Effector CD4-positive, alpha-beta T cell (primary cell): Measurements from ENCODE around the gene LRRC37A.
A peak's percentile ranks its signal among the peaks of the same experiment; 100 is the strongest.
"Not testable (repeated sequence)": the region's sequence is repeated elsewhere in the genome, so short reads cannot be mapped to it uniquely, and the experiment has no call there.

ENCODE experiments used
- DNase-seq: peaks from one replicate; pipeline ENCODE4 v3.0.0-alpha.2; 2020
- total RNA-seq: gene quantifications from one replicate; lab custom pipeline; 2026; lab: John Stamatoyannopoulos, UW

The LRRC37A gene
- total RNA-seq, result 5.4 reads per million, percentile 21 among the genes with 10 or more reads in this experiment

DNA sequence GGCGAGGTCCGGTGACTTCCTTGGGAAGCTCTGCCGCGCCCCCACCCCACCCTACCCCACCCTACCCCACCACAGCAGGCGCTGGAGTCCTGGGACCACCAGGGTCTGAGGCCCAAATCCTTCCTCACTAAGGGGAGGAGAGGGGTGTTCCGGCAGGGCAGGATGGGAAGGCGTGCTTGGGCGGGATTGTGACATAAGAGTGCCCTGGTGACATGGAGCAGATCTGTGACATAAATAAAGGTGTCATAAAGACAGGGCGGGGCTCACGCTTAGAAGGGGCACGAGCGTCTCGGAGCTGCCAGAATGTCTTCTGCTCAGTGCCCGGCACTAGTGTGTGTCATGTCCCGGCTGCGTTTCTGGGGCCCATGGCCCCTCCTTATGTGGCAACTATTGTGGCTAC is at the start of gene LRRC37A:
Gene LRRC37A (plus strand): TSS at position 301 of the 400 bp plus-strand sequence. CDS start 3 bp downstream, at position 304.
- DNase-seq, result not testable (repeated sequence)

DNA sequence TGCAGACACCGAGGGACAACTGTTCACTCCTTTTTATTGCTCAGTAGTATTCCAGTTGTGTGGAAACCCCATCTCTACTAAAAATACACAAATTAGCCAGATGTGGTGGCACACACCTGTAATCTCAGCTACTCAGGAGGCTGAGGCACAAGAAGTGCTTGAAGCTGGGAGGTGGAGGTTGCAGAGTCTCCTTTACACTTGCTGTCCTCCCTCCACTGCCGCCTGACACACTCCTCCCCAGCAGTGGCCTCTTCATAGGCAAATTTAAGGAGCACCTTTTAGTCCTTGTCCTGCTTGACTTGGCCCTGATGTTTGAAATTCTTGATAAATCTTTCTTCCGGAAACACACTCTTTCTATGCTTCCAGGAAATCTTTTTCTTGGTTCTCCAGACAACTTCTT is 45.8 kb upstream of the LRRC37A start:
- DNase-seq, result not testable (repeated sequence)

GRCh38 chr17:46252804-46253203 is 42.1 kb upstream of the LRRC37A start:
- DNase-seq, result not testable (repeated sequence)

DNA sequence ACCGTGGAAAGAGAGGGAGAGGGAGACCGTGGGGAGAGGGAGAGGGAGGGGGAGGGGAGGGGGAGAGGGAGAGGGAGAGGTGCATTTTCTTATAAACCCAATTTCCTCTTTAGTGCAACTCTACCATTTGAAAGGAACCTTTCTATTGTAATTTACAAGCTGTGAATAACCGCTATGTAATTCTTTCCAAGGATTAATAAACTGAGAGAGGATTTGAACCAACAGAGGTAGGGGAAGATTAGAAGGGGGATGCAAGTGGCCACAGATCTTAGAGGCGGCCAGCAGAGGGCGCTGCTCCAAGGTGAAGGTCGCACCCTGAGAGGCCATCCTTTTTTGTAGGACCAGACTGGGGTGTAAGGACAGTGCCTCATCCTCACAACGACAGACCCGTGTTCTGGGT is 41.2 kb upstream of the LRRC37A start:
- peak; percentile 70 for DNase-seq

GRCh38 chr17:46254215-46254614 is 40.7 kb upstream of the LRRC37A start:
- DNase-seq, result not testable (repeated sequence)

- not testable (repeated sequence) for DNase-seq
These were observed 38.6 kb upstream of the LRRC37A start for GRCh38 chr17:46256369-46256768.

DNA sequence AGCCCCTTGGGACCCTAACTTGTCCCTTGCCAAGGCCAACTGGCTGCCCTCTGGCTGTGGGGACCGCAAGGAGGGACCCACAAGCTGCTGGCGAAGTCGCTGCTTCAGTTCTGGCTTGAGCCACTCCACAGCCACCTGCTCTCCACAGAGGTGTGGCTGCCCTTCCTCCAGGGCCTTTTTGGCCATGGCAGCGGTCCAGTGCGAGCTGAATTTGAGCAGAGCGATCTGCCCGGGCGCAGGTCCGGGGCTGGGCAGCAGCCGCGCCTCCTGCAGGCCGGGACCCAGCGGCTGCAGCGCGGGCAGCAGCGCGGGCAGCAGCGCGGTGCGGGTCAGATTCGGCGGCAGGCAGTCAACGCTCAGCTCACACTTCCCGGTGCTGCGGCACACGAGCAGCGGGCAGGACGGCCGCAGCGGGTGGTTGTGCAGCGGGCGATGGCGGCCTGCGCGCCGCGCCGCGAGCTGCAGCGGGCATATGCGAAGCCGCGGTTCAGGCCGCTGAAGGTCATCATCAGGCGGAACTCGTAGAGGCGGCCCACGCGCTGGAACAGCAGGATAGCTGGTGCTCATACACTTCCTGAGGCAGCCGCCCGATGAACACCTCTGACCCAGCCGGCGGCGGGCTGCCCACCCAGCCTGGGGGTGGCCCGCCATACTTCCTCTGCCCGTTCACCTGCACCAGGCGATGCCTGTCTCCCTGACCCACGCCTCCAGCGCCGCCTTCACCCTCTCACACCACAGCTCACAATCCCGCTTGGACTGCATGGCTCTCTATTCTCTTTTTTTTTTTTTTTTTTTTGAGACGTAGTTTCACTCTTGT is 34.9 kb upstream of the LRRC37A start:
- DNase-seq, result not testable (repeated sequence)

GRCh38 chr17:46262271-46262670 is 32.7 kb upstream of the LRRC37A start:
- no peak for DNase-seq

GRCh38 chr17:46264456-46265198 is 30.3 kb upstream of the LRRC37A start:
- peak; percentile 19 for DNase-seq

DNA sequence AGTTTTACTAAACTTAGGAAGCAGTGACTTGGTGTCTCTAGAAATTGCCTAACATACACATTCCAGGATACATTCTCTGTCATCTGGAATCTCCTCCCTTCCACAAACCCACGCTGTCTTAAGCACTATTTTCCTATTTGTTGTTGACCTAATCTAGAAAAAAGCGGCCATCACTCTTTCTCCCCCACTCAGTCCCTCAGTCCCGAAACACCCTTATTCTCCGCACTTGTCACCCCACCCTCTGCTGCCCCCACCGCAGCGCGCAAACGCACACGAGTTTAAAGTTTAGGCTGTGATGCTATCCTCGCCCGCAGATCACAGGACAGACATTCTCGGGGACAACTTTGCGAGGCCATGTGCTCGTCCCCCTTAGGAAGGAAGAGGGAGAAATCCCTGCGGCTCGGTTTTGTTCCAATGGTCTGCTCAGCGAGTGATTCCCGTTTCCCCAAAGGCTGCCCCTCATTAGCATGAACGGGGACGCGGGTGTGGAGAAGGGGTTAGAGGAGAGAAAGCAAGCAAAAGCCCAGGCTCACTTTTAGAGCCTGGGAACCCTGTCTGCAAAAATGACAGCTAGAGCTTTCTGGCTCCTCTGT is 28.8 kb upstream of the LRRC37A start:
- DNase-seq, result not testable (repeated sequence)

- DNase-seq, result peak; percentile 73
These were observed 28.0 kb upstream of the LRRC37A start for GRCh38 chr17:46266656-46267544.

GRCh38 chr17:46270032-46270431 is 24.9 kb upstream of the LRRC37A start:
- no peak for DNase-seq

GRCh38 chr17:46273541-46274236 is 21.2 kb upstream of the LRRC37A start:
- DNase-seq, result no peak

- DNase-seq, result no peak
These were observed 20.7 kb upstream of the LRRC37A start for GRCh38 chr17:46274238-46274637.

GRCh38 chr17:46276728-46277479 is 18.0 kb upstream of the LRRC37A start:
- not testable (repeated sequence) for DNase-seq

DNA sequence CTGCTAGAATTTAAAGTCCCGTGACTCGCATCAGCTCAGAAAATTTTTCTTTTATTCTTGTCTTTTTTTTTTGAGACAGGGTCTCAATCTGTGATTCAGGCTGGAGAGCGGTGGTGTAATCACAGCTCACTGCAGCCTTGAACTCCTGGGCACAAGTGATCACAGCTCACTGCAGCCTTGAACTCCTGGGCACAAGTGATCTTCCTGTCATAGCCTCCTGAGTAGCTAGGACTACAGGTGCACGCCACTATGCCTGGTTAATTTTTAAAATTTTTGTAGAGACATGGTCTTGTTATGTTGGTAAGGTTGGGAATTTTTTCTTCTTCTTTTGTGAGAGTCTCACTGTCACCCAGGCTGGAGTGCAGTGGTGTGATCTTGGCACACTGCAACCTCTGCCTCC is 13.6 kb upstream of the LRRC37A start:
- DNase-seq, result not testable (repeated sequence)

DNA sequence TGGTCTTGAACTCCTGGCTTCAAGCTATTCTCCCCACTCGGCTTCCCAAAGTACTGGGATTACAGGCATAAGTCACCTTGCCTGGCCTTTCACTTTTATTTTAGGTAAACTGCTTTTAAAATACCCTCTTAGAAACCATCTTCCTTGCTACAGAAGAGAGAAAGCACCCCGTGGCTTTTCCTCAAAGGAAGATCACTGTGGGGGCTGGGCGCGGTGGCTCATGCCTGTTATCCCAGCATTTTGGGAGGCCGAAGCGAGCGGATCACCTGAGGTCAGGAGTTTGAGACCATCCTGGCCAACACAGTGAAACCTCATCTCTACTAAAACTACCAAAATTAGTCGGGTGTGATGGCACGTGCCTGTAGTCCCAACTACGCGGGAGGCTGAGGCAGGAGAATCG is 12.3 kb upstream of the LRRC37A start:
- not testable (repeated sequence) for DNase-seq

GRCh38 chr17:46284467-46284866 is 10.5 kb upstream of the LRRC37A start:
- DNase-seq, result not testable (repeated sequence)

GRCh38 chr17:46285500-46285899 is 9.4 kb upstream of the LRRC37A start:
- DNase-seq, result not testable (repeated sequence)

GRCh38 chr17:46286764-46287221 is 8.1 kb upstream of the LRRC37A start:
- DNase-seq, result peak; percentile 68

DNA sequence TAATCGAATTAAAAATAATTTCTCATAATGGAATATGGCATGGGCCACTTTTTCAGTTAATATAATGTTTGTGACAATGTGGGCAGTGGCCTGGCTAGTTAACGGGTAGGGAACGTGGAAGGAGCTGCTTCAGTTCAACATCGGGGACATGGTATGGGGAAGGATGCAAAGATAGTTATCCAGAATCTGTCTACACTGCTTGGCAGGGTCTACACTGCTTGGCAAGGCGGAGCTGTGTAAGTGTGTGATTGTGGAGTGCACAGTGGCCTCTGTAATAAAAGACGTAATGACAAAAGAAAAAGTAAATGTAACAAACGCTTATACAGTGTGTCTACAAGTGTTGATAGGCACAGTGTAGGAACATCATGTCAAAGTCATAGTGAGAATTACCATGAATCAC is 7.3 kb upstream of the LRRC37A start:
- not testable (repeated sequence) for DNase-seq
